HG03460 (cell line): ENCODE data around the gene SFN.
"Not testable (repeated sequence)": the region's sequence is repeated elsewhere in the genome, so short reads cannot be mapped to it uniquely, and the experiment has no call there.

ENCODE experiments used
- ATAC-seq: cut with Tn5 transposase; IDR thresholded peaks from one replicate; pipeline ENCODE4 v1.9.1; 2021; ENCODE audit not compliant: unreplicated experiment

Gene SFN

DNA sequence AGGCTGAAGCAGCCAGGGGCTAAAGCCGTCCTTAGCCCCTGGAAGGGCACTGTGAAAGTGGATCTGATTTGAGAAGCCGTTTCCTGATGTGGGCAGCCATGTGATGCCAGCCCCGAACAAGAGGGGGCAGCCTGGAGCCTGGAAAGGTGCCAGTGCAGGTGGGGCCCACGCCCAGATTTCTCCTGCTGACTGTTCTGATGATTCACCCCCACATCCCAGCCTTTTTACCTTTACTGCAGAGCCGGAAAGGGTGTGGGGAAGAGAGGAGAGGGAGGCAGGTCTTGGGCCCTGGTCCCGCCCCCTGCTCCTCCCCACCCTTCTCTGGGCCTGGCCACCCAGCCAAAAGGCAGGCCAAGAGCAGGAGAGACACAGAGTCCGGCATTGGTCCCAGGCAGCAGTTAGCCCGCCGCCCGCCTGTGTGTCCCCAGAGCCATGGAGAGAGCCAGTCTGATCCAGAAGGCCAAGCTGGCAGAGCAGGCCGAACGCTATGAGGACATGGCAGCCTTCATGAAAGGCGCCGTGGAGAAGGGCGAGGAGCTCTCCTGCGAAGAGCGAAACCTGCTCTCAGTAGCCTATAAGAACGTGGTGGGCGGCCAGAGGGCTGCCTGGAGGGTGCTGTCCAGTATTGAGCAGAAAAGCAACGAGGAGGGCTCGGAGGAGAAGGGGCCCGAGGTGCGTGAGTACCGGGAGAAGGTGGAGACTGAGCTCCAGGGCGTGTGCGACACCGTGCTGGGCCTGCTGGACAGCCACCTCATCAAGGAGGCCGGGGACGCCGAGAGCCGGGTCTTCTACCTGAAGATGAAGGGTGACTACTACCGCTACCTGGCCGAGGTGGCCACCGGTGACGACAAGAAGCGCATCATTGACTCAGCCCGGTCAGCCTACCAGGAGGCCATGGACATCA, at the start of gene SFN:
Gene SFN, plus strand, starts transcription at position 369 of the 904 bp plus-strand sequence. Its CDS starts 64 bp downstream, at position 433.
- no peak for ATAC-seq

DNA sequence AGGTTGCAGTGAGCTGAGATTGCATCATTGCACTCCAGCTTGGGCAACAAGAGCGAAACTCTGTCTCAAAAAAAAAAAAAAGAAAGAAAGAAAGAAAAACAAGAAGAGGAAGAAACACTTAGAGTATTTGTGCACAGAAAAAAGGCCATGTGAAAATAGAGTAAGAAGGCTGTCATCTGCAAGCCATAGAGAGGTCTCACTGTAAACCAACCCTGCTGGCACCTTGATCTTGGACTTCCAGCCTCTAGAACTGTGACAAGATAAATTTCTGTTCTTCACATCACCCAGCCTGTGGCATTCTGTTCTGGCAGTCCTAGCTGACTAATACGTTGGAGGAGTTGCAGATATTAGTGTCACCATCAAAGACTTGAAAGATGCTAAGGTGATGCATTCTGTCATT, 48.6 kb upstream of the SFN start:
- ATAC-seq: no peak

DNA sequence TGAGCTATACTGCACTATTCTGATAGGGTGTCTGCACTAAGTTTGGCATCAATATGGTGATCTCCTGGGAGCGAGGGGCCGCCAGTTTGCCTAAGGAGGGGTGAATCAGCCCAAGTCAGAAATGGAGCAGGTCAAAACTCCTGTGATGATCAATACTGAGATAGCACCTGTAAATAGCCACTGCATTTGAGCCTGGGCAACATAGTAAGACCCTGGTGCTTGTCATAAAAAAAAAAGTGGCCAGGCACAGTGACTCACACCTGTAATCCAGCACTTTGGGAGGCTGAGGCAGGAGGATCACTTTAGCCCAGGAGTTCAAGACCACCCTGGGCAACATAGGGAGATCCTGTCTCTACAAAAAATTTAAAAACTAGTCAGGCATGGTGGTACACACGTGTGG, 48.1 kb upstream of the SFN start:
- ATAC-seq: no peak

DNA sequence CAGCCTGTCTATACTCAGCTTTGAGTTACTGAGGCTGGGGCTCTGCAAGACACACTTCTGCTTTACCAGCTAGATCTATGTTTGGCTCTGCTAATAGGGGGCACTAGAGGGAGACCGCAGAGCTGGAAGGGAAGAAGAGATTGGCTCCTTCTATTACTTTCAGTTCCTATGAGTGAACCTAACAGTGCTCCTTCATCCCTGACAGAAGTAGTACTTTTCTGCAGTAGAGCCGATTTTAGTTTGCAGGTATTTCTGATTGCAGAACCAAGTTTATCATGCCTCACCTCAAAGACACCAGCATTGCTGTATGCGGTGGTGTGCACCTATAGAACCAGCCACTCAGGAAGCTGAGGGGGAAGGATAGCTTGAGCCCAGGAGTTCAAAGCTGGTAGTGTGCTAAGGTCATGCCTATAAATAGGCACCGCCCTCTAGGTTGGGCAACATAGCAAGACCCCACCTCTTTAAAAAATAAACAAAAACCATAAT, 42.1 kb upstream of the SFN start:
- ATAC-seq: peak; percentile 84

DNA sequence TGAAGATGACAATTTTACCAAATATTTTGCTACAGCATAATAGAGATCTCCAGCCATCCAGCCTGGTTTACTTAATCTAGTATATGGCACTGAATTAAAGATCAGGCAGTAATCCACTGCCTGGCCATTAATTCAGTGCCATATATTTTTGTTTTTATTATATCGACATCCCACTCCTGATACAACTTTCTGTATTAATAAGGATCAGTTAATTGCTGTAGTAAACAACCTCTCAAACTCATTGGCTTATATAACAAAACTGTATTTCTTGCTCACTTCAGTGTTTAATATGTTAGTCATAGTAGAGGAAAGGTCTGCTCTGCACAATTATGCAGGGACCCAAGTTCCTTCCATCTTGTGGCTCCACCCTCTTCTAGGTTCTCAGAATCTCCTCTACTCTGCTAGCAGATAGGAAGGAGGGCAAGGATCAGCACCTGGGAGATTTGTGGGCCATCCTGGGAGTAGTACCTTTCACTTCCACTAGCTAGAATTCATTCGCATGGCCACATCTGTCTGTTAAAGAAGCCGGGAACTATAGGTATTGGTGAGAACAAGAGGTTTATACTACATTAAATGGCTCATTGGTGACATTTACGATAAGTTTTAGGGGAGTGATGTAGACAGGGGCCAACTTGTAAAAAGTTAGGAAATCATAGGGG, 40.1 kb upstream of the SFN start:
- no peak for ATAC-seq

DNA sequence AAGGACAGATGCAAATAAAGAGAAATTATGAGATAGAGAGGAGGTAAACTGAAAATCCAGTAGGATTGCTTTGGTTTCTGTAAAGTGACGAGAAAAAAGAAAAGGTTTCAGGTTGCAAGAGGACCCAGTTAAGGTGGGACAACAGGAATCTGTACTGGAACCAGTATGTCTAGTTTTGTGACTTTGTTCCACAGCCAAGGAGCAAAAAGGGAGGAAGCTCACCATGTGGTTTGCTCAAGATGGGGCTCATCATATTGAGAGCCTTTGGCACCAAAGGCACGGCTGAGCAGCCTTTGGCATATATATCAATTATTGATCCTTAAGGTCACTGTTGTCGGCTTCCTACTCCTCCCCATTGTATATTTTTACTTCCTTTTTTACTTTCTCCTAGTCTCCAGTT, 38.2 kb upstream of the SFN start:
- ATAC-seq: no peak

DNA sequence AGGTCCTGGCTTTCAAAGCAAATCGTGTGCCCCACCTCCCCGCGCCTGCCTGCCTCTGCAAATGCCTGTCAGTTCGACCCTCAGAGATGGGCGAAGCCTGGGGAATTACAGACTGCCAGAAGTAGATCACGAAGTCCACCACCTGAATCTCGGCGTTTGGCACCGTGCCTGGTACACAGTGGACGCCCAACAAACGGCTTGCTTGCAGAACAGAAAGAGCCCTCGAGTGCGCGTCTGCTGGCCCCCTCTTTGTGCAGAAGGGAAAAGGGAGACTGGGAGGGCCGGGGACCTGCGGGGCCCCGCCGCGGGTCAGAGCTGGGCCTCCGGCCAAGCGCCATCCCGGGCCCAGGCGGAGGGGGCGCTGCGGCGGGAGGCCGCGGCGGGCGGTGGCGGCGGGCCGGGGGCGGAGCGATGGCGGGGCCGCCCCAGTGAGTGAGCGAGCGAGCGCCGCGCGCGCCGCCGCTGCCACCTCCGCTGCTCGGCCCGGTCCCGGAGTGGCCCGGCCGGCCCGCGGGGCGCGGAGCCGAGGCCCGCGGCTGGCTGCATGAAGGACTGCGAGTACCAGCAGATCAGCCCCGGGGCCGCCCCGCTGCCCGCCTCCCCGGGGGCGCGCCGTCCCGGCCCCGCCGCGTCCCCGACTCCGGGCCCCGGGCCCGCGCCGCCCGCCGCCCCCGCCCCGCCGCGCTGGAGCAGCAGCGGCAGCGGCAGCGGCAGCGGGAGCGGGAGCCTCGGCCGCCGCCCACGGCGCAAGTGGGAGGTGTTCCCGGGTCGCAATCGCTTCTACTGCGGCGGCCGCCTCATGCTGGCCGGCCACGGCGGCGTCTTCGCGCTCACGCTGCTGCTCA, 36.5 kb upstream of the SFN start, which contains the start of gene ZDHHC18:
Gene ZDHHC18, plus strand, starts transcription at position 428 of the 845 bp plus-strand sequence. Its CDS starts 117 bp downstream, at position 545.
- ATAC-seq: peak; percentile 64

DNA sequence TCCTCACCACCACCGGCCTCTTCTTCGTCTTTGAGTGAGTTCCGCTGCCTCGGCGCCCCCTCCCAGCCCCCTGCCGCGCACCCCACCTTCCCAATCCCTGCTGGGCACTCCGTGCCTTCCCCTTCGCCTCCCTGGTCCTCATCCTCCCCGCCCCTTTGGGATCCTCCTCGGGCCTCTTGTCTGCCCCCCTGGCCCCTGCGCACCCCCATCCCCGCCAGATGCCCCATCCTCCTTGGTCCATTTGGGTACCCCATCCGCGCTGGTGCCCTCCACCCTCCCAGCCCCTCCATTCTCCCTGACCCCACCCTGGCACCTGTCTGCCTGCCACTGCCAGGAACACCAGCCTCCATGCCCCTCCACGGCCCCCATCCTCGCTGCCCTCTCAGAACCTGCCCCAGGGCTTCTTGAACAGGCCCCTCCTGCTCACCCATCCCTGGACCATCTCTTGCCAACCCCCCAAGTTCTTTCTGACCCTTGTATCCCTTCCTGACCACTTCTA, 35.8 kb upstream of the SFN start:
- peak; percentile 21 for ATAC-seq

DNA sequence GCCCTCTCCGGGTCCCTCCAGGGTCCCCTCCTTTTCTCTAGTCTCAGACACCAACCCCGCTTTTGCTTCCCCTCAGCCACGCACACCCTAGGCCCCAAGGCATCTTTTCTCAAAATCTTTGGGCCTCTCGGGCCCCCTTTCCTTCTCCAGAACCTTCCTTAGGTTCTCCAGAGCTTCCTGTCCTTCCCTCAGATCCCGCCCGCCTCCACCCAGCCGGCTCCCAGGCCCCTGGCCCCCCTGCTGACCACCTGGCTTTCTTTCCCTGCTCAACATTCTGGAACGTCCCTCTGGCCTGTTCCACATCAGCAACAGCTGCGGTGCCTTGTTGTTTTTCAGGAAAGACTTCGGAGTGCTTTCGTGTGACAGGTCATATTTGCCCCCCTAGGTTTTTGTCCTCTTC, 35.3 kb upstream of the SFN start:
- ATAC-seq: no peak

DNA sequence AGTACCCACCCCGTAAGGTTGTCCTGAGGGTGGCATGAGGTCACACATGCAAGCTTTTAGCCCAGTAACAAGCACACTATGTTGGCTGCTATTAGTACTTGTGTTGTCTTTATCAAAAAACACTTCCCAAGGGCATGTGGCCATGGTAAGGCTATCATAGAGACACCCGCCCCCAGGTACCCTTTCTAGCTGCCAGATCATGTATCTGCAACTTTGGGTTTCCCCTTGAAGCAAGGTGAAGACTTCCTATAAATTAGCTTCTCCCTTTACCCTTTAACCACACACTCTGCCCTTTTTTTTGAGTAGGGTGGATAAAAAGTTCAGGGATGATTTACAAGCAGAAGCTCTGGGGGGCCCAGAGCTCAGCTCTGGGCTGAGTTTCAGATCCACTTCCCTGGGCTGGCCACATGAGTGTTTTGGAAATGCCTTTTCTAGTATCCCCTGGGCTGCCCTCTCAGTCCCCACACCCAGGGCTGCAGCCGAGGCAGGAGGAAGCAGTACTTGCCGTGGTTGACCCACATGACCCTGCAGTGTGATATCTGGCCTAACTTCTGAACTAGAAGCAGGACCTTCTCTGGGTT, 34.4 kb upstream of the SFN start:
- ATAC-seq: no peak

DNA sequence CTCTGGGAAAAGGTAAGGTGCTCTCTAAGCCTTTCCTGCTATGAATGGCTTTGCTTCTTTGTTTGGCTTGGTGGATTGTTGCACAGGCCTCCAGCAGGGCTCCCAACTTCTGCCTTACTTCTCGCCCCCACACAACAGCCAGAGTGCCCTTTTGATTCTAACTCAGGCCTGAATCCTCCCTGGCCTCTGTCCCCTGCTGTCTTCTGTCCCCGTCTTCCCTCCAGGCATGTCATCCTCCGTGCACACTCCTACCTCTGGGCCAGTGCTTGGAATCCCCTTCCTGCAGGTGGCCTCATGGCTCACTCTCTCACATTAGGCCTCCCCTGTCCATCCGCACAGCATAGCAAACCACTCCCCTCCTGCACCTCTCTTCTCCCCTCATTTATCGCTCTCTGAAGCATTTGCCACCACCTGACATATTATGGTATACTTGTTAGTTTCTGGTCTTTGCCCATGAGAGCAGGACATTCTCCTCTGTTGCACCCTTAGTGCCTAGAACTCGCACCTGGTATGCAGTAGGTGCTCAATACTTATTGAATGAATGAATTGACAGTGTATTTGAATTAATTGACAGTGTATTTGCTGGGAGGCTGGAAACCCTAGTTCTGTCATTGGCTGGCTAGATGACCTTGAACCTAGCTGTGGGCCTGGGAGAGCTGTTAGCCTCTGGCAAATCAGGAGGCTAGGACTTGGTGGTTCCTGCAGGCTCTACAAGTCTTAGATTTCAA, 33.6 kb upstream of the SFN start:
- no peak for ATAC-seq

DNA sequence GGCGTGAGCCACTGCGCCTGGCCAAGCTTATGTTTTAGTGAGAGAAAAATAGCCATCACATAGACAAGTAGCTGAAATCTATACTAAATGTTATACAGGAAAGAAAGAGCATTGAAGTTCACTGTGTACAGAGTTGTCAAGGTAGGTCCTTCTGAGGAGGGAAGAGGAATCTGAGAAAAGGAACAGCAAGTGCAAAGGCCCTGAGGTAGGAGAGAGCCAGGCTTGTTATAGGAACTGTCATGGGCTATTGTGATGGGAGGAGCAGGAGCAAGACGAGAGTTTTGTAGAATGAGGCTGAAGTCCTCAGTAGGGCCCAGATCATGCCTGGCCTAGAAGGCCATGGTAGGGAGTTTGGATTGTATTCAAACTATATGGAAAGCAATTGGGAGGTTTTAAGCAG, 31.9 kb upstream of the SFN start:
- no peak for ATAC-seq

DNA sequence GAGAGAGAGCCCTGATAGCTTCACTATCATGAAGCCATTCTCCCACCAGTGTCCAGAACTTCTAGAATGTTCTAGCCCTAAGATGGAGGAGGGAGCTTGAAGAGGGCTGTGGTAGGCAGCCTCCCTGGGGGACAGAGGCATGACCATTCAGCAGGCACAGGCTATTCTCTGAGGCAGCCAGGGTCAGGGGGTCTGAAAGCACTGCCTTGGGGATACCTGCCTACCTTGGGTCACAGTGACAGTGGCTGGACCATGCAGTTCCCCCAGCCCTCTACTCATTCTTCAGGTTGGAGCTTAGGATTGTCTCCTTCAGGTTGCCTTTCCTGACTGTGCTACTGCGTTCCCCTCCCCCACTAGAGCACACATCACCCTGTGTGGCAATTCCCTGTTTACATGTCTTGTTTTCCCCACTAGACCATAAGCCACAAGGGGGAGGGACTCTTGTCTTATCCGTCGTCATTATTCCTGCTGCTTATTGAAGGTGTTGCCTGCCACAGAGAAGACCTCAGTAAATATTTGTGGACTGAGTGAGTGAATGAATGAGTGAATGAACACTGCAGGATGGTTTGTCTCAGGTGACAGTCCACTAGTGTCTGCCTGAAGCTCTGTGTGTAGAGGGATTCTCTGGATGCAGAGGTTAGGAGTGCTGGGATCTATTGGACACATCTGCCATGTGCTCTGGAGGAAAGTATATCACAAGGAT, 31.3 kb upstream of the SFN start:
- ATAC-seq: no peak

DNA sequence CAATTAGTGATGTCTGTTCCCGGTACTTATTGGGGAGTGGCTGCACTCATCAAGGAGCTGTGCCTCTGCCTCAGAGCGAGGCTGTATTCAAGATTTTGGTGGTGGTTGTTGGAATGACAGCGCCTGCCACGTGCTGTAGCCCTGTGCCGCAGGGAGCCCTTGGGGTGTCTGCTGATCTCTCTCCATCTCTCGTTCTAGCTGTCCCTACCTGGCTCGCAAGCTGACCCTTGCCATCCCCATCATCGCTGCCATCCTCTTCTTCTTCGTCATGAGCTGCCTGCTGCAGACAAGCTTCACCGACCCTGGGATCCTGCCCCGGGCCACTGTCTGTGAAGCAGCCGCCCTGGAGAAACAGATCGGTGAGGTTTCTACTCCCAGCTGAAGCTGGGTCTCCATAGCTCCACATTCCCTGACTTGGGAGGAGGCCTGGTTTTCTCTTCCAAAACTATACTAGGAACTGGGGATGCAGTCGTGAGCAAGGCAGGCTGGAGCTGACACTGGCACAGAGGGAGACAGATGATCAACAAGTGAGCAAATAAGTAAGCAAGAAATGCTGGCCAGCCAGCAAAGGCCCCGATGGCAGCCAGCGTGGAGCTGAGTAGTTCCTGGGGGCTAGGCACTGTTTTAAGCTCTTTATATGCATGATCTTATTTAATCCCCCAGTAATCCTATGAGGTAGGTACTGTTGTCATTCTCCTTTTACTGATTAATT, 30.5 kb upstream of the SFN start:
- ATAC-seq: no peak

DNA sequence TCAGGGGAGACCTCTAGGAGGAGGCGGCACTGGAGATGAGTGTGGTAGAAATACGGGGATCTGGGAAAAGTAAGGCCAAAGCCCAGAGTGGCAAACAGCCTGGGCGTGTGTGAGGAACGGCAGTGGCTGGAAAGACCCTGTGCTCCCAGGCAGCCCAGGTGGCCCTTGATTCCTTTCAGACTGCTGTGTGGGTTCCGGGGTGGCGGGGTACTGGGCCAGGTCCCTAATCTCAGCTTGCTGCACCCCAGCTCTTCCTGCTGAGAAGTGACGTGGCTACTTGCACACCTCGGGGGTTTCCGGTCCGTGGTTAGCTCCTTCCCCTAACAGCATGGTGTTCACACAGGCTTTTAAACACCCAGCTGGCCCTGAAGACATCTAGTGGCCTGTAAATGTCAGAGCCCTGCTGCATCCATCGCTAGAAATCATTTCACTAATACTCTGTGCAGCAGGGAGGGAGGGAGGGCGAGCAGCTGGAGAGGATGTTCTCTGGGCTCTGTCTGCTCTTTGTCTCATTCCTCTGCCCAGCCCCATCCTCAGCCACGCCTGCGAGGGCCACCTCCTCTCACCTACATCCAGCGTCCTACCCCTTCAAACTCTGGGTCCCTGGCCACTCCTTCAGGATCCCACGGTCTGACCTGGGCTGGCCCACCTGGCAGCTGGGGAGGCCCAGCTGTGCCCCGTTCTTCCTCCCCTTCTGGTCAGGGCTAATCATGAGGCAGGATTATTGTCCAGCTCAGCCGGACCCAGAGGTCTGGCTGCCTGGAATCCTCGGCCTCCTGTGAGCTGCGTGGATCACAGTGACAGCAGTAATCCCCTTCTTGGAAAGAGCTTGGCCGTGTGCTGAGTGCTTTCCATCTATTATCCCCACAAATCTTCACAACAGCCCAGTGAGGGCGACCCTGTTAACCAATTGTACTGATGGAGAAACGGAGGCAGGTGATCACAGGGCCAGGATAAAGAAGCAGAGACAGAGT, 29.2 kb upstream of the SFN start:
- ATAC-seq: peak; percentile 93

DNA sequence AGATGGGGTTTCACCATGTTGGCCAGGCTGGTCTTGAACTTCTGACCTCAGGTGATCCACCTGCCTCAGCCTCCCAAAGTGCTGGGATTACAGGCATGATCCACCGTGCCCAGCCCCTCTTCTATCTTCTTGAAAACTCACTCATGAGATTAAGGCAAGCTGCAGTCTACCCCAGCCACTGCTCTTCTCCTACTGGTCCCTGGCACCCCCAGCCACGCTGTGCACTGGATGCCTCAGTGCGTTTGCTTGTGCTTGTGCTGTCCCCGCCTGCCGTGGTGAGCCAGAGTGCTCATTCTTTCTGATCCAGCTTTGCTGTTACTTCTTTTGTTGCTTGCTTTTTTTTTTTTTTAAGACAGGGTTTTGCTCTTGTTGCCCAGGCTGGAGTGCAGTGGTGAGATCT, 25.3 kb upstream of the SFN start:
- ATAC-seq: not testable (repeated sequence)

DNA sequence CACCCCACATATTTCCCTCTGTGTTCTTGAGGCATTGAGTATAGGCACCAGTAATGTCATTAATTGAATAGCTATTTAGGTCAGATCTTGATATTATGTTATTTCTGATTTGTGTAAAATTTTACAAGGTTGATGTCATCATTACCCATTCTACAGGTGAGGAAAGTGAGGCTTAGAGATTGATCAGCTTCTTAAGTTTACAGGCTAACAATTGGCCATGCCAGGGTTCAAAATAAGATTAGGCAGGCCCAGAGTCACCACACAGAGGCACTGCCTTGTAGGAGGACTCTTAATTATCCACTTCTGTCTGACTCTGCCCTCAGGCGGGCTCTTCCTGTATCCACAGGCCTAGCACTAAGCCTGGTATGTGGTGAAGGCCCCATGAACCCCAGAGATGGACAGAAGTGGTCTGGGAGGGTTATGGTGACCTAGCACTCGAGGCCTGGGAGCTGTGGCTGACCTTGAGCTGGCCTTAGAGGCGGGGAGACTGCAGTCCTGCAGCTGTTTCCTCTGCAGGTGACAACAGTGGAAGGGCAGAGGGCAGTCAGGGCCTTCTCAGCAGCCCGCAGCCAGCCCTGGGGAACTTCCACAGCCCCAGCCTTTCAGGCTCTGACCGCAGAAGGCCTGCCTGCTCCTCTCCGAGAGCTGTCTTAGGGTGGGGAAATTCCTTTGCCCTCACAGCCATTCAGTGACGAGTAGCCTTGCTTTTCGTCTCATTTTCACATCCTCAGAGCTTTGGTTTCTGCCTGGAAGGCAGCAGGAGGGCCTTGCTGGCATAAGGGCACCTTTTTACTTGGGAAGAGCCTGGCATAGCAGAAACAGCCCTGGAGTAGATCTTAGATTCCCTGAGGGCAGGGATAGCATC, 24.2 kb upstream of the SFN start:
- peak; percentile 87 for ATAC-seq
